HEK293 (cell line): ENCODE data around the gene CLEC16A.

Experiments used
- CTCF ChIA-PET: fragments of 350-600 bp; formaldehyde crosslinking; extraction: SDS; loops from one replicate; lab custom pipeline; 2021; ENCODE audit warnings: antibody characterized with exemption; lab: Yijun Ruan, JAX
- POLR2A ChIA-PET: fragments of 300-600 bp; formaldehyde crosslinking; extraction: SDS; loops from one replicate; lab custom pipeline; 2020; ENCODE audit warnings: antibody characterized with exemption, inconsistent platforms; lab: Yijun Ruan, JAX
- H3K27ac ChIP-seq: fragments of 200-500 bp; sonication (Bioruptor generic); 2 replicates; pipeline ENCODE4 v1.5.1; 2014; ENCODE audit warnings: low read depth, low read length, control low read depth, inconsistent platforms; ENCODE audit errors: extremely low read depth
- H3K36me3 ChIP-seq, 2 experiments: fragments of 200-500 bp in 1 of 2; sonication (Bioruptor generic) in 1 of 2; 1 replicate in 1 of 2; 2 replicates in 1 of 2; pipeline ENCODE4 v1.5.1; 2014 to 2017; ENCODE audit warnings: inconsistent platforms in 2 of 2, low read length in 2 of 2; ENCODE audit not compliant: control insufficient read depth in 2 of 2, insufficient read depth in 1 of 2
- H3K4me1 ChIP-seq: fragments of 200-500 bp; sonication (Bioruptor generic); 2 replicates; pipeline ENCODE4 v1.5.1; 2014; ENCODE audit warnings: mild to moderate bottlenecking, low read length, inconsistent platforms; ENCODE audit not compliant: control insufficient read depth, insufficient read depth
- H3K4me3 ChIP-seq: 2 replicates; pipeline ENCODE4 v1.5.1; 2011; ENCODE audit warnings: low read depth, mild to moderate bottlenecking, control low read depth, low read length, moderate library complexity
- H3K9me3 ChIP-seq: fragments of 200-500 bp; sonication (Bioruptor generic); 2 replicates; pipeline ENCODE4 v1.5.1; 2014; ENCODE audit warnings: low read depth, low read length, inconsistent platforms; ENCODE audit not compliant: control insufficient read depth, insufficient read depth
- GLI2 ChIP-seq: fragments of 450-650 bp; formaldehyde crosslinking; IDR thresholded peaks from 2 replicates; pipeline ENCODE4; 2017; ENCODE audit warnings: missing biosample characterization, missing genetic modification characterization, low read depth, borderline replicate concordance
- IKZF3 ChIP-seq: fragments of 450-650 bp; IDR thresholded peaks from 2 replicates; pipeline ENCODE4 v1.5.0; 2018; ENCODE audit warnings: missing biosample characterization, mild to moderate bottlenecking, missing genetic modification characterization, moderate library complexity
- KLF8 ChIP-seq: fragments of 450-650 bp; formaldehyde crosslinking; IDR thresholded peaks from 2 replicates; pipeline ENCODE4 v1.5.1; 2016; ENCODE audit warnings: missing biosample characterization, missing genetic modification characterization
- ZBTB1 ChIP-seq: fragments of 450-650 bp; formaldehyde crosslinking; IDR thresholded peaks from 2 replicates; pipeline ENCODE4 v1.5.1; 2016; ENCODE audit warnings: missing biosample characterization, missing genetic modification characterization
- ZIC2 ChIP-seq: fragments of 450-650 bp; formaldehyde crosslinking; IDR thresholded peaks from 2 replicates; pipeline ENCODE4 v1.5.1; 2016; ENCODE audit warnings: missing biosample characterization, missing genetic modification characterization
- ZNF112 ChIP-seq: fragments of 450-650 bp; formaldehyde crosslinking; IDR thresholded peaks from 2 replicates; pipeline ENCODE4 v1.5.0; 2017; ENCODE audit warnings: missing biosample characterization, missing genetic modification characterization
- ZNF140 ChIP-seq: fragments of 450-650 bp; formaldehyde crosslinking; IDR thresholded peaks from 2 replicates; pipeline ENCODE4 v1.5.1; 2016; ENCODE audit warnings: missing biosample characterization, missing genetic modification characterization
- ZNF223 ChIP-seq: fragments of 450-650 bp; formaldehyde crosslinking; IDR thresholded peaks from 2 replicates; pipeline ENCODE4 v1.5.1; 2016; ENCODE audit warnings: missing biosample characterization, missing genetic modification characterization
- ZNF433 ChIP-seq: fragments of 450-650 bp; formaldehyde crosslinking; IDR thresholded peaks from 2 replicates; pipeline ENCODE4 v1.5.1; 2016; ENCODE audit warnings: missing biosample characterization, missing genetic modification characterization, low read depth
- ZNF623 ChIP-seq: fragments of 450-650 bp; formaldehyde crosslinking; IDR thresholded peaks from 2 replicates; pipeline ENCODE4 v1.5.1; 2016; ENCODE audit warnings: missing biosample characterization, missing genetic modification characterization
- ZNF624 ChIP-seq: fragments of 450-650 bp; formaldehyde crosslinking; IDR thresholded peaks from 2 replicates; pipeline ENCODE4 v1.5.1; 2017; ENCODE audit warnings: missing biosample characterization, missing genetic modification characterization
- ZNF629 ChIP-seq: fragments of 450-650 bp; formaldehyde crosslinking; IDR thresholded peaks from 2 replicates; pipeline ENCODE4 v1.5.1; 2017; ENCODE audit warnings: missing biosample characterization, missing genetic modification characterization
- ZNF670 ChIP-seq: fragments of 450-650 bp; formaldehyde crosslinking; IDR thresholded peaks from 2 replicates; pipeline ENCODE4 v1.5.1; 2016; ENCODE audit warnings: missing biosample characterization, missing genetic modification characterization, low read depth
- ZNF776 ChIP-seq: fragments of 450-650 bp; formaldehyde crosslinking; IDR thresholded peaks from 2 replicates; pipeline ENCODE4 v1.5.0; 2017; ENCODE audit warnings: missing biosample characterization, missing genetic modification characterization, borderline replicate concordance
- ZNF791 ChIP-seq: fragments of 450-650 bp; formaldehyde crosslinking; IDR thresholded peaks from 2 replicates; pipeline ENCODE4 v1.5.1; 2016; ENCODE audit warnings: missing biosample characterization, missing genetic modification characterization
- TF ChIP-seq, protein P1 (sequence below): fragments of 450-650 bp; formaldehyde crosslinking; IDR thresholded peaks from 2 replicates; pipeline ENCODE4 v1.5.1; 2016; ENCODE audit warnings: missing biosample characterization, missing genetic modification characterization
- TF ChIP-seq, protein P2 (sequence below): fragments of 450-650 bp; formaldehyde crosslinking; IDR thresholded peaks from 2 replicates; pipeline ENCODE4 v1.5.1; 2016; ENCODE audit warnings: missing biosample characterization, missing genetic modification characterization
- TF ChIP-seq, protein P3 (sequence below): fragments of 450-650 bp; formaldehyde crosslinking; IDR thresholded peaks from 2 replicates; pipeline ENCODE4 v1.5.1; 2016; ENCODE audit warnings: missing biosample characterization, missing genetic modification characterization, borderline replicate concordance

Gene CLEC16A

DNA sequence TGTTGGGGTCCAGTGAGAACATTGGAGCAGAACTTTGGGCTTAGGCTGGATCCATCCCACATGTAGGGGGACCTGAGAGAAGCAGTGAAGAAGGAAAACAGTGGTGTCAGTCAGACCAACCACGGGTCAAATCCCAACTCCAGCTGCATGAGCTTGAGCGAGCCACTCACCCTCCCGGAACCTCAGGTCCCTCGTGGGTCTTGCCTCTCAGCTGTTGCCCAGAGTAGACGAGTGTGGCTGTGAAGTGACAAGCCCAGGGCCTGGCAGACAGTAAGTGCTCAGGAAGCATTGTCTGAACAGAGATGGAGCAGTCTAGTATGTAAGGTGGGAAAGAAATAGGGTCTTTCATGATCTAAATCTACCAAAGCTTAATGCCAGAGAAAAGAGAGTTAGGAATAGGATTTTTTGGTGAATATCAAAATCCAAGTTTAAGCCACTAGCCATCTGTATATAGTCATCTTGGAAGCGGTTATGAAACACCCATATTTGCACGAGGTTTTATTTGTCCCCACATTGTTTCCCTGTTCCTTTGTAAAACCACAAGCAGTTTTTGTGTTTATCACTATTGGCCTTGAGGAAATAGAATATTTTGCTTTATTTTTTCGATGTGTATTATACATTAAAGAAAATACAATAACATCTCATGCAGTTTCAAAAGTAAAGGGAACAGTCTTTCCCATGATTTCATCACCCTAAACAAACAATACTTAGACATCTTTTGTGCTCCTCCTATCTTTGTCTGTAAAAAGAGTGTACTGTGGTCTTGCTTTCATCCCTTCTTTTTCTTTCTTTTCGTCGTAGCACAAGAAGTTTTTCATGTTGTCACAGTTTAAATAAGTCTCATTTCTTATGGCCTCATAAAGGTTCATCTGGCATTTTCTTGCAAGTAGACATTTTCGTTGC lies 112.0 kb downstream of the CLEC16A start (continued):
- TF ChIP-seq, protein P1, sequence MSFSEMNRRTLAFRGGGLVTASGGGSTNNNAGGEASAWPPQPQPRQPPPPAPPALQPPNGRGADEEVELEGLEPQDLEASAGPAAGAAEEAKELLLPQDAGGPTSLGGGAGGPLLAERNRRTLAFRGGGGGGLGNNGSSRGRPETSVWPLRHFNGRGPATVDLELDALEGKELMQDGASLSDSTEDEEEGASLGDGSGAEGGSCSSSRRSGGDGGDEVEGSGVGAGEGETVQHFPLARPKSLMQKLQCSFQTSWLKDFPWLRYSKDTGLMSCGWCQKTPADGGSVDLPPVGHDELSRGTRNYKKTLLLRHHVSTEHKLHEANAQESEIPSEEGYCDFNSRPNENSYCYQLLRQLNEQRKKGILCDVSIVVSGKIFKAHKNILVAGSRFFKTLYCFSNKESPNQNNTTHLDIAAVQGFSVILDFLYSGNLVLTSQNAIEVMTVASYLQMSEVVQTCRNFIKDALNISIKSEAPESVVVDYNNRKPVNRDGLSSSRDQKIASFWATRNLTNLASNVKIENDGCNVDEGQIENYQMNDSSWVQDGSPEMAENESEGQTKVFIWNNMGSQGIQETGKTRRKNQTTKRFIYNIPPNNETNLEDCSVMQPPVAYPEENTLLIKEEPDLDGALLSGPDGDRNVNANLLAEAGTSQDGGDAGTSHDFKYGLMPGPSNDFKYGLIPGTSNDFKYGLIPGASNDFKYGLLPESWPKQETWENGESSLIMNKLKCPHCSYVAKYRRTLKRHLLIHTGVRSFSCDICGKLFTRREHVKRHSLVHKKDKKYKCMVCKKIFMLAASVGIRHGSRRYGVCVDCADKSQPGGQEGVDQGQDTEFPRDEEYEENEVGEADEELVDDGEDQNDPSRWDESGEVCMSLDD (tag by site-specific recombination) = no peak
- TF ChIP-seq GLI2 (no peak), ZNF629 (tag by site-specific recombination) (no peak), KLF8 (tag by site-specific recombination) (no peak), ZNF223 (tag by site-specific recombination) (no peak), ZNF140 (tag by site-specific recombination) (no peak), IKZF3 (no peak), ZNF112 (tag by site-specific recombination) (no peak), ZNF624 (tag by site-specific recombination) (no peak), ZNF433 (no peak)
- TF ChIP-seq, protein P2, sequence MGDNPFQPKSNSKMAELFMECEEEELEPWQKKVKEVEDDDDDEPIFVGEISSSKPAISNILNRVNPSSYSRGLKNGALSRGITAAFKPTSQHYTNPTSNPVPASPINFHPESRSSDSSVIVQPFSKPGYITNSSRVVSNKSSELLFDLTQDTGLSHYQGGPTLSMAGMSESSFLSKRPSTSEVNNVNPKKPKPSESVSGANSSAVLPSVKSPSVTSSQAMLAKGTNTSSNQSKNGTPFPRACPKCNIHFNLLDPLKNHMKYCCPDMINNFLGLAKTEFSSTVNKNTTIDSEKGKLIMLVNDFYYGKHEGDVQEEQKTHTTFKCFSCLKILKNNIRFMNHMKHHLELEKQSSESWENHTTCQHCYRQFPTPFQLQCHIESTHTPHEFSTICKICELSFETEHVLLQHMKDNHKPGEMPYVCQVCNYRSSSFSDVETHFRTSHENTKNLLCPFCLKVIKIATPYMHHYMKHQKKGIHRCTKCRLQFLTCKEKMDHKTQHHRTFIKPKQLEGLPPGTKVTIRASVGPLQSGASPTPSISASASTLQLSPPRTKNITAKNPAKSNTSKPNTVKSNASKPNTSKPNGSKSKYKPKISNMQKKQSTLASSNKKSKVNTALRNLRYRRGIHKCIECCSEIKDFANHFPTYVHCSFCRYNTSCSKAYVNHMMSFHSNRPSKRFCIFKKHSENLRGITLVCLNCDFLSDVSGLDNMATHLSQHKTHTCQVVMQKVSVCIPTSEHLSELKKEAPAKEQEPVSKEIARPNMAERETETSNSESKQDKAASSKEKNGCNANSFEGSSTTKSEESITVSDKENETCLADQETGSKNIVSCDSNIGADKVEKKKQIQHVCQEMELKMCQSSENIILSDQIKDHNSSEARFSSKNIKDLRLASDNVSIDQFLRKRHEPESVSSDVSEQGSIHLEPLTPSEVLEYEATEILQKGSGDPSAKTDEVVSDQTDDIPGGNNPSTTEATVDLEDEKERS = no peak
- TF ChIP-seq, protein P3, sequence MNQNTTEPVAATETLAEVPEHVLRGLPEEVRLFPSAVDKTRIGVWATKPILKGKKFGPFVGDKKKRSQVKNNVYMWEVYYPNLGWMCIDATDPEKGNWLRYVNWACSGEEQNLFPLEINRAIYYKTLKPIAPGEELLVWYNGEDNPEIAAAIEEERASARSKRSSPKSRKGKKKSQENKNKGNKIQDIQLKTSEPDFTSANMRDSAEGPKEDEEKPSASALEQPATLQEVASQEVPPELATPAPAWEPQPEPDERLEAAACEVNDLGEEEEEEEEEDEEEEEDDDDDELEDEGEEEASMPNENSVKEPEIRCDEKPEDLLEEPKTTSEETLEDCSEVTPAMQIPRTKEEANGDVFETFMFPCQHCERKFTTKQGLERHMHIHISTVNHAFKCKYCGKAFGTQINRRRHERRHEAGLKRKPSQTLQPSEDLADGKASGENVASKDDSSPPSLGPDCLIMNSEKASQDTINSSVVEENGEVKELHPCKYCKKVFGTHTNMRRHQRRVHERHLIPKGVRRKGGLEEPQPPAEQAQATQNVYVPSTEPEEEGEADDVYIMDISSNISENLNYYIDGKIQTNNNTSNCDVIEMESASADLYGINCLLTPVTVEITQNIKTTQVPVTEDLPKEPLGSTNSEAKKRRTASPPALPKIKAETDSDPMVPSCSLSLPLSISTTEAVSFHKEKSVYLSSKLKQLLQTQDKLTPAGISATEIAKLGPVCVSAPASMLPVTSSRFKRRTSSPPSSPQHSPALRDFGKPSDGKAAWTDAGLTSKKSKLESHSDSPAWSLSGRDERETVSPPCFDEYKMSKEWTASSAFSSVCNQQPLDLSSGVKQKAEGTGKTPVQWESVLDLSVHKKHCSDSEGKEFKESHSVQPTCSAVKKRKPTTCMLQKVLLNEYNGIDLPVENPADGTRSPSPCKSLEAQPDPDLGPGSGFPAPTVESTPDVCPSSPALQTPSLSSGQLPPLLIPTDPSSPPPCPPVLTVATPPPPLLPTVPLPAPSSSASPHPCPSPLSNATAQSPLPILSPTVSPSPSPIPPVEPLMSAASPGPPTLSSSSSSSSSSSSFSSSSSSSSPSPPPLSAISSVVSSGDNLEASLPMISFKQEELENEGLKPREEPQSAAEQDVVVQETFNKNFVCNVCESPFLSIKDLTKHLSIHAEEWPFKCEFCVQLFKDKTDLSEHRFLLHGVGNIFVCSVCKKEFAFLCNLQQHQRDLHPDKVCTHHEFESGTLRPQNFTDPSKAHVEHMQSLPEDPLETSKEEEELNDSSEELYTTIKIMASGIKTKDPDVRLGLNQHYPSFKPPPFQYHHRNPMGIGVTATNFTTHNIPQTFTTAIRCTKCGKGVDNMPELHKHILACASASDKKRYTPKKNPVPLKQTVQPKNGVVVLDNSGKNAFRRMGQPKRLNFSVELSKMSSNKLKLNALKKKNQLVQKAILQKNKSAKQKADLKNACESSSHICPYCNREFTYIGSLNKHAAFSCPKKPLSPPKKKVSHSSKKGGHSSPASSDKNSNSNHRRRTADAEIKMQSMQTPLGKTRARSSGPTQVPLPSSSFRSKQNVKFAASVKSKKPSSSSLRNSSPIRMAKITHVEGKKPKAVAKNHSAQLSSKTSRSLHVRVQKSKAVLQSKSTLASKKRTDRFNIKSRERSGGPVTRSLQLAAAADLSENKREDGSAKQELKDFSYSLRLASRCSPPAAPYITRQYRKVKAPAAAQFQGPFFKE (tag by site-specific recombination) = no peak

DNA sequence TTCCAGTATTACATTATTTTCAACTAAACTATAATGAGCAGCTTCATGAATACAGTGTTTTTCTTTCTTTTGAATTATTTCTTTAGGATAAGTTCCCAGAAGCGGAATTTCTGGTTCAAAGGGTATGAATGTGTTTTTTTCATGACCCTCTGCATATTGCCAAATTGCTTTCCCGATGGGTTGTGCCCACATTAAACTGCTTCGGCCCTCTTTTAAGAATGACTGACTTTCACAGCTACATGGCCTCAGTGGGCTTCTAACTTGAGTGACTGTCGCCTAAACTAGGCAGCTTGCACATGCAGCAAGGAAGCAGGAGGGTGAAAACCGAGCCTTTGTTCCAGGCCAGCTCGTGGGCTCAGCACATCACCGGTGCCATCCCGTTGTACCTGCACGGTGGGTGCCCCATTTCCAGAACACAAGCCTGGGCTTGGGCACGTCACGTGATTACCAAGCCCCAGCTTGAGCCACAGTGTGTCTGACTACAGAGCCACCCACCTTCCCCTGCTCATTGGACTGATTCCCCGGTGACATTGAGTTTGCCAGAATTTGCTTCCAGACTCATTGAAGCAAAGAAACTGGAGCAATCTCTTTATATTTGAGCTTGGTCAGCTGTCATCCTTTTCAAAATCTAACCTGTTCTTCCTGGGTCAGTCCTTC lies 112.8 kb downstream of the CLEC16A start:
- POLR2A ChIA-PET = no interaction called here
- no peaks in the 10 kb centered on the region for H3K4me1 ChIP-seq
- TF ChIP-seq ZBTB1 (tag by site-specific recombination) = no peak
- TF ChIP-seq ZNF670 (tag by site-specific recombination) = no peak
- no peak for TF ChIP-seq ZNF776 (tag by site-specific recombination)
- TF ChIP-seq ZIC2 (tag by site-specific recombination) = no peak
- TF ChIP-seq ZNF623 (tag by site-specific recombination) = no peak
- no peak for TF ChIP-seq KLF8 (tag by site-specific recombination)
- no peak for TF ChIP-seq ZNF791
- H3K9me3 ChIP-seq = no peaks in the 10 kb centered on the region
- no peak overlapping the region for H3K4me3 ChIP-seq
- CTCF ChIA-PET = interaction anchor here (0.5 to 0.9 kb wide), 3 partner anchors 8 to 520 kb away, joined by 3 to 4 read pairs (median 4); no protein-coding TSS in a partner anchor
- peaks cover 0 to 40% of the 10 kb centered on the region in 2 experiments; a peak in 2 of 3 replicates for H3K36me3 ChIP-seq
- no peak overlapping the region for H3K27ac ChIP-seq
